T-helper 1 cell treated with Interleukin-12 subunit alpha and Interleukin-12 subunit beta and Interleukin-4 antibody, amounts not matched to agents 30 ng/mL and 1 ng/mL, for 36 hours (primary cell): Measurements from ENCODE around the gene FAM3A. TPM values are rescaled to one million over a fixed set of nuclear protein-coding genes. Genes with fewer than 3 reads are reported as not detected.

ENCODE experiments used
- intact Hi-C: fragments of 100-400 bp; cut with micrococcal nuclease; formaldehyde crosslinking; loops from one replicate; pipeline ENCODE4 v1.15.1; 2024
- total RNA-seq: library from RNA; stranded (reverse); gene quantifications from 2 replicates; pipeline ENCODE4 v1.2.3, GENCODE V29; 2022

Gene FAM3A
- total RNA-seq, 1 donor from 2014 or later, result 30.9 TPM

DNA sequence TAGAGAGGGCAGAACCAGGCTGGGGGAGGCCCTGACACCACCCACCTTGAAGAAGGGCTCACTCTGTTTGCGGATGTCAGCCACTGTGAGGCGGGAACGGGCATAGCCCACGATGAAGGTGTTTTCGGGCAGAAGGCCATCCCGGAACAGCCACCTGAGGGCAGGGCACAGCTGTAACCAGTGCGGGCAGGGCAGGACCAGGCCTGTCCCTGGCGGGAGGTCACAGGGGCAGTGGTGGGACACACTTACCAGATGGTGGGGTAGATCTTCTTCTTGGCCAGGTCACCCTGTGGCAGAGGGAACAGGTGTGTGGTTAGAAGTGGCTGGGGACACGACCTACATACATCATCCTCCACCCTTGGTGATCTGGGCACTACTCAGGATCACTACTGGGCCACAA is 19.9 kb upstream of the FAM3A start:
- intact Hi-C loops, result no loop called here

DNA sequence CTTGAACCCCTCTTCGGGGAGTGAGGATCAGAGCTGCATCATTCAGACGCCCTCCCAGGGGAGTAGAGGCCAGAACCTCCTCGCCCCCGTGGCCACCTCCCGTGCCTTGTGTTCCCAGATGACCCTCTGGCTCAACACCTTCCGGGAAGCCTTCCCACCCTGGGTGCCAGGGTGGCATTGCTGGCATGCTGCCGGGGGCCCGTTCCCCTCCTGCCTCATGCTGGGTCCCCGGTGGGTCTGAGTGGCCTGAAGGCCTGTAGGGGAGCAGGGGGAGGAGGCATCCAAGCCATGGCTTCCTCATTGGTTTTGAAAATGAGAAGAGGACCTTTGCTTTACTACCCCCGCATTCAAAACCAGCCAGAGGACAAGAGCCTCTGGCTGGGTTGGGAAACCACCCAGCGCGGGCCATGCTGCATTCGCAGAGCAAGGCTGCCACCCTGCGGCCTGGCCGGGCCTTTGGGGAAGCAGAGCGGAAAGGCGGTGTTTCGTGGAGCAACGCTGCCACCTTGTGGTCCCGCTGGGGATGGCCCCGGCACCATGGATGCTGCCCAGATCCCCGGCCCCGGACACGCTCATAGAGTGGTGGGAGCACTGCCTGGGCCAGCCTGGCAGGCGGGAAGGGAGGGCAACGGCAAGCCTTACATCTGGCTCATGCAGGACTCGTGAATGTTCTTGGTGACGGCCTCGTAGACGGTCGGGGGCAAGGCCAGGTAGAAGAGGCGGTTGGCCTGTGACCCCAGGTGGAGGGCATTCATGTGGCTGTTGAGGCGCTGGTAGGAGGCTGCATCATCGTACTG is 18.7 kb upstream of the FAM3A start:
- intact Hi-C loops, result loop anchor here (1.0 to 5.0 kb wide), 3 partner anchors 137 to 521 kb away; partner anchors contain the start of gene RPL10

DNA sequence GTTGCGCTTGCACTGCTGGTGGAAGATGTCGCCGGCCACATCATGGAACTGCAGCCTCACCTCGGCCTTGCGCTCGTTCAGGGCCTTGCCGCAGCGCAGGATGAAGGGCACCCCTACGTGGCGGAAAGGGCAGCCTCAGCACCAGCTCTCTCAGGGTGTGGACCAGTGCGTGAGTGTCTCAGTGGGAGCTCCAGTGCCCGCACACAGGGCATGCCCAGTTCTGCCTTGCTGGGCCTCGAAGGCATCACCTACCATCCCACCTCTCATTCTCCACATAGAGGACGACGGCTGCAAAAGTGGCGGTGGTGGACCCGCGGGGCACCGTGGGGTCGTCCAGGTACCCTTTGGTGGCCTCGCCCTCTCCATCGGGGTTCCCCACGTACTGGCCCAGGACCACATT is 16.7 kb upstream of the FAM3A start:
- intact Hi-C loops, result loop anchor here (5.0 kb wide), 1 partner anchor 135 kb away; the partner anchor contains the start of gene RPL10

DNA sequence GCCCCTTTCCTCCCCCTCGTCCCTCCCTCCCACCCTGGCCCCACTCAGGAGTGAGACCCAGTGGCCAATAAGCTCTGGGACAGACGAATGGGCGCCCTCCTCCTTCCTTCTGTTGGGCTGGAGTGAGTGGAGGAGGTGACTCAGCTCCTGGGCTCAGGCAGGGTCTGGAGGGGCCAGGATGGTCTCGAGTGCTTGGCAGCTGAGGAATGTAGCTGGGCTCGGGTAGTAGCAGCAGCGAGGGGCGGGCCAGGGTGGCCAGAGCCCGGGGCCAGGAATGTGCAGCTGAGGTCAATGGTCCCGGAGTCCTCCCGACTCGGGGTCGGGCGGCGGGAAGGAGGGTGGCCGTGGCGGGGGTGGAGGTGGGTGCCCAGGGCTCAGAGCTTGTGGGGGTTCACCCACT is 15.6 kb upstream of the FAM3A start:
- intact Hi-C loops, result loop anchor here (5.0 kb wide), 1 partner anchor 134 kb away; the partner anchor contains the start of gene RPL10

DNA sequence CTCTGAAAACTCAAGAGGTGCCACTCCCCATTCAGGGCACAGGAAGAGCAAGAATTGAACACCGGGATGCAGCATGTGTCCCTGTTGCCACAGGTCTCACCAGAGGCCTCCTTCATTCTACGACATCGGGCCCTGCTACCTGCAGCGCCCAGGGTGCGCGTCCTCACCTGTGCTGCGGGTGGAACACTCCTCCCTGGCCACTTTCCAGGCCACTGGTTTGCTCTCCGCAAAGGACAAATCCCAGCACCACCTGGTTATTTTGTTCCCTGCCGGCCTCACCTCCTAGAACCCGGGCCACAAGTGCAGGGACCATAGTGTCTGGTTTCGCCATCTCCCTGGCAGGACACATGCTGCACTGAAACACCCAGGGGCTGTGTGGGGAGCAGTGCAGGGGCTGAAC is 14.3 kb upstream of the FAM3A start:
- intact Hi-C loops, result loop anchor here (5.0 kb wide), 1 partner anchor 133 kb away; the partner anchor contains the start of gene RPL10

GRCh38 chrX:154529206-154529612 is 13.2 kb upstream of the FAM3A start:
- intact Hi-C loops, result no loop called here

- intact Hi-C loops, result no loop called here
Observed at GRCh38 chrX:154526901-154527675, 11.1 kb upstream of the FAM3A start.

- intact Hi-C loops, result no loop called here
Observed at GRCh38 chrX:154525606-154526490, 9.8 kb upstream of the FAM3A start.

- intact Hi-C loops, result loop anchor here (5.0 to 10.0 kb wide), 5 partner anchors 77 to 795 kb away; partner anchors contain the start of genes ABCD1, BCAP31, FAM50A and HCFC1
Observed at GRCh38 chrX:154519389-154519788, 3.4 kb upstream of the FAM3A start.

DNA sequence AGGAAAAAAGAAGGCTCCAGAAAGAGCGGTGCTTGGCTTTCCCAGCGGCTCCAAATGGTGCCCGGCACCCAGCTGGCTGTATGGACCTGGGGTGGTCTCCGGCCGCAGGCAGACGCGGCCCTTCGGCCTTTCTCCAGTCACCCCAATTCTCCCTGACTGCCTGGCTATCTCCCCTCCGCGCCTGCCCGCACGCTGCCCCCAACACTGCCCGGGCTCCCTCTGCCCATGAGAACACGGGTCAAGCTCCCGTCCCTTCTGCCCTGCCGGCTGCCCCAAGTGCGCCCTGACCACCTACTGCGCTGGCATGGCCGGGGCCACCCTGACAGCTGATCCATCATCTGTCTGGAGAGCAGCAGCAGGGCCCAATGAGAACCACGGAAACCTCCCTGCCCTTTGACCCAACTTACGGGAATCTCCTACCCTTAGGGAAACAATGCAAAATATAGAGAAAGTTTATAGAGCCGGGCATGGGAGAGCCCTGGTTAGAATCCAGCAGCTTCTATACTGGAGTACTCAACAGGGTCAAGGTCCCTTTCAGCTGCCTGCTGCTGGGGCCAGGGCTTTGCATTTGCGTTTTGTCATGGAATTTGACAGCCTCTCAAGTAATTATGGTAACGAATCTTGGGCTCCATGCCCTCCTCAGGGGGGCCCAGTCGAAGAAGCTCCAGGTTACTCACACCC is 1.2 kb upstream of the FAM3A start:
- intact Hi-C loops, result loop anchor here (5.0 to 10.0 kb wide), 5 partner anchors 75 to 792 kb away; partner anchors contain the start of genes ABCD1, BCAP31, FAM50A and HCFC1

GRCh38 chrX:154516656-154517100 is 646 bp upstream of the FAM3A start:
- intact Hi-C loops, result loop anchor here (1.0 to 10.0 kb wide), 10 partner anchors 26 to 792 kb away; partner anchors contain the start of genes ABCD1, ATP6AP1, BCAP31 and FAM50A

- intact Hi-C loops, result loop anchor here (5.0 to 10.0 kb wide), 5 partner anchors 73 to 791 kb away; partner anchors contain the start of genes ABCD1, BCAP31, FAM50A and HCFC1
Observed at GRCh38 chrX:154515090-154515965, 704 bp downstream of the FAM3A start.

GRCh38 chrX:154513716-154514115 is 2.3 kb downstream of the FAM3A start:
- intact Hi-C loops, result loop anchor here (10.0 kb wide), 1 partner anchor 789 kb away; the partner anchor contains the start of genes ABCD1 and BCAP31

- intact Hi-C loops, result loop anchor here (10.0 kb wide), 1 partner anchor 788 kb away; the partner anchor contains the start of genes ABCD1 and BCAP31
Observed at GRCh38 chrX:154512879-154513553, 3.0 kb downstream of the FAM3A start.

- intact Hi-C loops, result loop anchor here (10.0 kb wide), 1 partner anchor 787 kb away; the partner anchor contains the start of genes ABCD1 and BCAP31
Observed at GRCh38 chrX:154511761-154512160, 4.3 kb downstream of the FAM3A start.

- intact Hi-C loops, result no loop called here
Observed at GRCh38 chrX:154509455-154509854, 6.6 kb downstream of the FAM3A start.

DNA sequence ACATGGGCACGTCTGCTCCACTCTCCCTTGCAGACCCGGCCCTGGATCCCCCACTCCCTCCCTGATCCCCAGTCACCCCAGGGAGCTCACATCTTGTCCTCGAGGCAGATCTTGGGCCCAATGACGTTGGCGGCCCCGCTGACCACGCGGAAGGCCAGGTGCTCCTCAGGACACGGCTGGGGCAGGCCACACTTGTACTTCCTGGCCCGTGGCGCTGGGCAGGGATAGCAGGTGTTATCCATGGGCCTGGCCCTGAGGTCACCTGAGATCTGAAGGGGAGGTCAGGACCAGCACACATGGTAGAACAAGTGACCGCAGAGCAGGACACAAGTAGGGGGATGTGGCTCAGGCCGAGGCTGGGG is 7.7 kb downstream of the FAM3A start:
- intact Hi-C loops, result no loop called here

GRCh38 chrX:154507673-154508383 is 8.2 kb downstream of the FAM3A start:
- intact Hi-C loops, result no loop called here
